Activated CD8-positive, alpha-beta memory T cell treated with anti-CD3 and anti-CD28 coated beads, Interleukin-2, amount 50 U/mL, for 4 hours (primary cell): Measurements from ENCODE around the gene STARD9.
A peak's percentile ranks its signal among the peaks of the same experiment; 100 is the strongest.
"Not testable (repeated sequence)": the region's sequence is repeated elsewhere in the genome, so short reads cannot be mapped to it uniquely, and the experiment has no call there.

ENCODE experiments used
- DNase-seq: peaks from one replicate; pipeline ENCODE4 v3.0.0-alpha.2; 2020

Gene STARD9

GRCh38 chr15:42591238-42591934 is 16.0 kb downstream of the STARD9 start:
- DNase-seq = no peak

- no peak for DNase-seq
These were observed 17.3 kb downstream of the STARD9 start for GRCh38 chr15:42592716-42593115.

- no peak for DNase-seq
These were observed 17.7 kb downstream of the STARD9 start for GRCh38 chr15:42593143-42593542.

GRCh38 chr15:42594095-42594494 is 18.7 kb downstream of the STARD9 start:
- DNase-seq = no peak

- DNase-seq = no peak
These were observed 20.3 kb downstream of the STARD9 start for GRCh38 chr15:42595626-42596240.

GRCh38 chr15:42601316-42601715 is 25.9 kb downstream of the STARD9 start:
- not testable (repeated sequence) for DNase-seq

- DNase-seq = no peak
These were observed 27.1 kb downstream of the STARD9 start for GRCh38 chr15:42602501-42602900.

- no peak for DNase-seq
These were observed 28.6 kb downstream of the STARD9 start for GRCh38 chr15:42603978-42604377.

GRCh38 chr15:42604894-42605744 is 29.7 kb downstream of the STARD9 start:
- DNase-seq = no peak

GRCh38 chr15:42605796-42606195 is 30.4 kb downstream of the STARD9 start:
- DNase-seq = no peak

GRCh38 chr15:42608110-42608531 is 32.7 kb downstream of the STARD9 start:
- peak; percentile 23 for DNase-seq

- DNase-seq = no peak
These were observed 33.5 kb downstream of the STARD9 start for GRCh38 chr15:42608752-42609488.

GRCh38 chr15:42611532-42611931 is 36.1 kb downstream of the STARD9 start:
- no peak for DNase-seq

GRCh38 chr15:42612367-42612912 is 37.0 kb downstream of the STARD9 start:
- no peak for DNase-seq

- DNase-seq = no peak
These were observed 40.7 kb downstream of the STARD9 start for GRCh38 chr15:42616107-42616506.

GRCh38 chr15:42619656-42620371 is 44.4 kb downstream of the STARD9 start:
- DNase-seq = no peak

- no peak for DNase-seq
These were observed 46.0 kb downstream of the STARD9 start for GRCh38 chr15:42621386-42621785.

GRCh38 chr15:42621996-42622925 is 46.9 kb downstream of the STARD9 start:
- DNase-seq = no peak

- no peak for DNase-seq
These were observed 48.5 kb downstream of the STARD9 start for GRCh38 chr15:42623951-42624350.

GRCh38 chr15:42627485-42627884 is 52.1 kb downstream of the STARD9 start:
- no peak for DNase-seq

- DNase-seq = no peak
These were observed 53.4 kb downstream of the STARD9 start for GRCh38 chr15:42628761-42629160.
